K562 (cell line): ENCODE measurements around the gene GPR108. TPM values are rescaled to one million over a fixed set of nuclear protein-coding genes. Genes with fewer than 3 reads are reported as not detected.
A peak's percentile ranks its signal among the peaks of the same experiment; 100 is the strongest.

Experiments
- BCOR ChIP-seq: fragments of 450-650 bp; IDR thresholded peaks from 2 replicates; pipeline ENCODE4 v1.6.1; 2016
- RBM39 ChIP-seq: fragments of 200-400 bp; formaldehyde crosslinking; optimal IDR thresholded peaks from 2 replicates; pipeline ENCODE3; 2018; ENCODE audit warnings: low read depth, low read length
- ZKSCAN1 ChIP-seq: fragments of 150-350 bp; IDR thresholded peaks from 2 replicates; pipeline ENCODE4 v1.6.1; 2016; ENCODE audit warnings: low read depth, low read length
- ZNF24 ChIP-seq: fragments of 450-650 bp; IDR thresholded peaks from 2 replicates; pipeline ENCODE4 v1.6.1; 2016
- polyA plus RNA-seq, 8 experiments: library from polyadenylated mRNA; depleted of rRNA in 4 of 8; stranded (reverse) in 5 of 8; unstranded in 3 of 8; fragments of >200 nt; fragmentation: Nextera tagmentation in 2 of 8; fragmentation: Illumina TruSeq in 1 of 8; extraction: Ambion mirVana in 2 of 8; extraction: Trizol in 1 of 8; gene quantifications; 2 replicates each; pipeline versions ENCODE4 v1.2.1 to v1.2.3, GENCODE V29; 2011 to 2014; ENCODE audit warnings: inconsistent platforms in 1 of 8, missing spikeins in 1 of 8
- total RNA-seq, 7 experiments: library from RNA; depleted of rRNA in 6 of 7; stranded (reverse); fragments of >200 nt in 6 of 7; fragmentation: Illumina TruSeq in 2 of 7; extraction: Trizol in 2 of 7; gene quantifications; 2 replicates each; pipeline versions ENCODE4 v1.2.1 to v1.2.3, GENCODE V29; 2011 to 2021; ENCODE audit warnings: low replicate concordance in 1 of 7
- TF ChIP-seq, protein P1 (sequence below): IDR thresholded peaks from 2 replicates; pipeline ENCODE4 v1.6.1; 2011; ENCODE audit warnings: borderline replicate concordance, low read depth, mild to moderate bottlenecking, moderate library complexity, low read length; ENCODE audit not compliant: insufficient read depth, poor library complexity, severe bottlenecking
- TF ChIP-seq, protein P2 (sequence below): sonication (generic); formaldehyde crosslinking; IDR thresholded peaks from 2 replicates; pipeline ENCODE4 v1.8.1; 2023; ENCODE audit warnings: mild to moderate bottlenecking, missing genetic modification reagents

The GPR108 gene
- total and polyA plus RNA-seq, 9 of the 15 experiments (the other 6 are each of a cell fraction or from before 2014, with no cell fraction given): 2.4 to 33.2 (median 24.4) TPM

DNA sequence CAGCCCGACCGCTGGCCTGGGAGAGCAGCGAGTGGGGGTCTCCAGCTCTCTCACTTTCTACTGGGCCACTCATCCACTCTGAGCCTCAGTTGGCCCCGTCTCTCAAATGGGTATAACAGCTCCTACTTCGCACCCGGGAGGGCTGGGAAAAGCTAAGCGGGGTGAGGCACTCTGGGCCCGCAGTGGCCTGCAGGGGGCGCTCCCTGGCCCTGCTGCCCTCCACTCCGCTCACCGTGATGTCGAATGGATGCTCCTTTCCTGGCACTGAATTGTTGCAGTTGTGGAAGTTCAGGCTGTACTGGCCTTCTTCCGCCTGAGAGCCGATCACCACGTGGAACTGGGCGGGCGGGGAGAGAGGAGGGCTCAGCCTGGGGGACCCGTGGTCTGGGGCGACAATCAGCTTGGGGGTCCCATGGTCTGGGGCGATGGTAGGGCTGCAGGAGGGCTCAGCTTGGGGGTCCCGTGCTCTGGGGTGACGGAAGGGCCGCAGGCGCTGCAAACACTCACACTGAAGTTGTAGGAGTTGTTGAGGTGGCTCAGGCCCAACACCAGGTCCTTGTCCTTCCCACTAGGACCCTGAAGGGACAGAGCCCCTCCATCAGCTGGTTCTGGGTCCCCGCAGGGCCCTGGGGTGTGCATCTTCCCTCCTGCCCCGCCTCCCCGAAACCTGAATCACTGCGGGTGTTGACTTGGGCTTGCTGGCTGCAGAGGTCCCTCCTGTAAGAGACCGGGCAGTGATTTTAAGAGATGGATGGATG lies 3.9 kb downstream of the GPR108 start (continued):
- peak; percentile 97 for TF ChIP-seq BCOR
- TF ChIP-seq, protein P1, sequence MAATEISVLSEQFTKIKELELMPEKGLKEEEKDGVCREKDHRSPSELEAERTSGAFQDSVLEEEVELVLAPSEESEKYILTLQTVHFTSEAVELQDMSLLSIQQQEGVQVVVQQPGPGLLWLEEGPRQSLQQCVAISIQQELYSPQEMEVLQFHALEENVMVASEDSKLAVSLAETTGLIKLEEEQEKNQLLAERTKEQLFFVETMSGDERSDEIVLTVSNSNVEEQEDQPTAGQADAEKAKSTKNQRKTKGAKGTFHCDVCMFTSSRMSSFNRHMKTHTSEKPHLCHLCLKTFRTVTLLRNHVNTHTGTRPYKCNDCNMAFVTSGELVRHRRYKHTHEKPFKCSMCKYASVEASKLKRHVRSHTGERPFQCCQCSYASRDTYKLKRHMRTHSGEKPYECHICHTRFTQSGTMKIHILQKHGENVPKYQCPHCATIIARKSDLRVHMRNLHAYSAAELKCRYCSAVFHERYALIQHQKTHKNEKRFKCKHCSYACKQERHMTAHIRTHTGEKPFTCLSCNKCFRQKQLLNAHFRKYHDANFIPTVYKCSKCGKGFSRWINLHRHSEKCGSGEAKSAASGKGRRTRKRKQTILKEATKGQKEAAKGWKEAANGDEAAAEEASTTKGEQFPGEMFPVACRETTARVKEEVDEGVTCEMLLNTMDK: peak; percentile 22
- TF ChIP-seq RBM39: no peak
- TF ChIP-seq, protein P2, sequence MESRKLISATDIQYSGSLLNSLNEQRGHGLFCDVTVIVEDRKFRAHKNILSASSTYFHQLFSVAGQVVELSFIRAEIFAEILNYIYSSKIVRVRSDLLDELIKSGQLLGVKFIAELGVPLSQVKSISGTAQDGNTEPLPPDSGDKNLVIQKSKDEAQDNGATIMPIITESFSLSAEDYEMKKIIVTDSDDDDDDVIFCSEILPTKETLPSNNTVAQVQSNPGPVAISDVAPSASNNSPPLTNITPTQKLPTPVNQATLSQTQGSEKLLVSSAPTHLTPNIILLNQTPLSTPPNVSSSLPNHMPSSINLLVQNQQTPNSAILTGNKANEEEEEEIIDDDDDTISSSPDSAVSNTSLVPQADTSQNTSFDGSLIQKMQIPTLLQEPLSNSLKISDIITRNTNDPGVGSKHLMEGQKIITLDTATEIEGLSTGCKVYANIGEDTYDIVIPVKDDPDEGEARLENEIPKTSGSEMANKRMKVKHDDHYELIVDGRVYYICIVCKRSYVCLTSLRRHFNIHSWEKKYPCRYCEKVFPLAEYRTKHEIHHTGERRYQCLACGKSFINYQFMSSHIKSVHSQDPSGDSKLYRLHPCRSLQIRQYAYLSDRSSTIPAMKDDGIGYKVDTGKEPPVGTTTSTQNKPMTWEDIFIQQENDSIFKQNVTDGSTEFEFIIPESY (CRISPR knock-in tag): peak; percentile 99
- peak; percentile 37; the same call in 1 of the 2 replicates for TF ChIP-seq ZNF24
- TF ChIP-seq ZKSCAN1: peak; percentile 47; the same call in 1 of the 2 replicates
- TF ChIP-seq, all 486 proteins: peak for 22
